Measurements from ENCODE around the gene MPRIP.

DNA sequence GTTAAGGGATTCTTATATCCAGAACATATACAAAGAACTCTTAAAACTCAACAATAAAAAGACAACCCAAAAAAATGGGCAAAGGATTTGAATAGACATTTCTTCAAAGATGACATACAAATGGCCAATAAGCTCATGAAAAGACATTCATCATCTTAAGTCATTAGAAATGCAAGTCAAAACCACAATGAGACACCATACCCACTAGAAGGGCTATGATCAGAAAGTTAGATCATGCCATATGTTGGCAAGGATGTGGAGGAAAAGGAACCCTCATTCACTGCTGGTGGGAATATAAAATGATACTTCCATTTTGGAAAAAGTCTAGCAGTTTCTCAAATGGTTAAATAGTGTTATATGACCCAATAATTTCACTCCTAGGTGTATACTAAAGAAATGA, 154.5 kb downstream of the MPRIP start:
- TF ChIP-seq, protein P1, sequence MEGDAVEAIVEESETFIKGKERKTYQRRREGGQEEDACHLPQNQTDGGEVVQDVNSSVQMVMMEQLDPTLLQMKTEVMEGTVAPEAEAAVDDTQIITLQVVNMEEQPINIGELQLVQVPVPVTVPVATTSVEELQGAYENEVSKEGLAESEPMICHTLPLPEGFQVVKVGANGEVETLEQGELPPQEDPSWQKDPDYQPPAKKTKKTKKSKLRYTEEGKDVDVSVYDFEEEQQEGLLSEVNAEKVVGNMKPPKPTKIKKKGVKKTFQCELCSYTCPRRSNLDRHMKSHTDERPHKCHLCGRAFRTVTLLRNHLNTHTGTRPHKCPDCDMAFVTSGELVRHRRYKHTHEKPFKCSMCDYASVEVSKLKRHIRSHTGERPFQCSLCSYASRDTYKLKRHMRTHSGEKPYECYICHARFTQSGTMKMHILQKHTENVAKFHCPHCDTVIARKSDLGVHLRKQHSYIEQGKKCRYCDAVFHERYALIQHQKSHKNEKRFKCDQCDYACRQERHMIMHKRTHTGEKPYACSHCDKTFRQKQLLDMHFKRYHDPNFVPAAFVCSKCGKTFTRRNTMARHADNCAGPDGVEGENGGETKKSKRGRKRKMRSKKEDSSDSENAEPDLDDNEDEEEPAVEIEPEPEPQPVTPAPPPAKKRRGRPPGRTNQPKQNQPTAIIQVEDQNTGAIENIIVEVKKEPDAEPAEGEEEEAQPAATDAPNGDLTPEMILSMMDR (IDR thresholded peaks at IDR 0.05; ENCODE audit: poor library complexity), result no peak
- TF ChIP-seq EZH2phosphoT487 (IDR thresholded peaks at IDR 0.05; ENCODE audit: low read depth, severe bottlenecking, unreplicated experiment) (no peak), EZH2 (IDR thresholded peaks at IDR 0.05; ENCODE audit: borderline replicate concordance) (no peak)
